NK-92 treated with Interleukin-12 subunit alpha and Interleukin-12 subunit beta, amount 100 ng/mL, for 24 hours (cell line): ENCODE results near the gene SPHK1.
"Not testable (repeated sequence)": the region's sequence is repeated elsewhere in the genome, so short reads cannot be mapped to it uniquely, and the experiment has no call there.

Source experiments
- DNase-seq: peaks from one replicate; lab custom pipeline; 2025; lab: John Stamatoyannopoulos, UW

Gene SPHK1, protein sequence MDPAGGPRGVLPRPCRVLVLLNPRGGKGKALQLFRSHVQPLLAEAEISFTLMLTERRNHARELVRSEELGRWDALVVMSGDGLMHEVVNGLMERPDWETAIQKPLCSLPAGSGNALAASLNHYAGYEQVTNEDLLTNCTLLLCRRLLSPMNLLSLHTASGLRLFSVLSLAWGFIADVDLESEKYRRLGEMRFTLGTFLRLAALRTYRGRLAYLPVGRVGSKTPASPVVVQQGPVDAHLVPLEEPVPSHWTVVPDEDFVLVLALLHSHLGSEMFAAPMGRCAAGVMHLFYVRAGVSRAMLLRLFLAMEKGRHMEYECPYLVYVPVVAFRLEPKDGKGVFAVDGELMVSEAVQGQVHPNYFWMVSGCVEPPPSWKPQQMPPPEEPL

DNA sequence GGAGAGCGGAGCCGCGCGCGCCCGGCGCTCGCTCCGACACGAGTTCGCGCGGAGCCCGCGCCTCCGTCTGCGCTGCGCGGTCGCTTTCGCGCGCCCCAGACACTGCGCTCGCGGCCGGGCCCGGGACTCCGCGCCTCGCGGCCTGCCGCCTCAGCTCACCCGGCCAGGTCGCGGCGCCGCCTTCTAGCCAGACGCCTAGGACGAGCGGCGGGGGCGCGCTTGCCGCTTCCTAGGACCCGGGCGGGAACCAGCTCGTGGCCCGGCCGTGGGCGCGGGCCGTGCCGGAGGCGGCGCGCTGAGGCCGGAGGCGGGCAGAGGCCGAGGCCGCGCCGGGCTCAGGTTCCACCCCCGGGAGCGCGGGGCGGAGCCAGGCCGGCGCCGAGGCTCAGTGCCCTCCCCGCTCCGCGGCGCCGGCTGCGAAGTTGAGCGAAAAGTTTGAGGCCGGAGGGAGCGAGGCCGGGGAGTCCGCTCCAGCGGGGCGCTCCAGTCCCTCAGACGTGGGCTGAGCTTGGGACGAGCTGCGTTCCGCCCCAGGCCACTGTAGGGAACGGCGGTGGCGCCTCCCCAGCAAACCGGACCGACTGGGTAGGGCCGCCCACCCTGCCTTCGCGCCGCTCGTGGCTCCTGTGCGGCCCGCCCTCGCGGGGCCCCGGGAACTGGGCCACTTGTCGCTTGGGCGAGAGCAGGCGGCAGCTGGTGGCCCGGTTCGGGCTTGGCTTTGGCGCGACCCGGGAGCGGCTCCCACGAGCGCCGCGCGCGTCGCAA is at the start of gene SPHK1:
SPHK1 (plus strand) TSS at position 388 of the 765 bp plus-strand sequence. CDS start 1,036 bp downstream, outside the sequence.
- DNase-seq, result no peak

DNA sequence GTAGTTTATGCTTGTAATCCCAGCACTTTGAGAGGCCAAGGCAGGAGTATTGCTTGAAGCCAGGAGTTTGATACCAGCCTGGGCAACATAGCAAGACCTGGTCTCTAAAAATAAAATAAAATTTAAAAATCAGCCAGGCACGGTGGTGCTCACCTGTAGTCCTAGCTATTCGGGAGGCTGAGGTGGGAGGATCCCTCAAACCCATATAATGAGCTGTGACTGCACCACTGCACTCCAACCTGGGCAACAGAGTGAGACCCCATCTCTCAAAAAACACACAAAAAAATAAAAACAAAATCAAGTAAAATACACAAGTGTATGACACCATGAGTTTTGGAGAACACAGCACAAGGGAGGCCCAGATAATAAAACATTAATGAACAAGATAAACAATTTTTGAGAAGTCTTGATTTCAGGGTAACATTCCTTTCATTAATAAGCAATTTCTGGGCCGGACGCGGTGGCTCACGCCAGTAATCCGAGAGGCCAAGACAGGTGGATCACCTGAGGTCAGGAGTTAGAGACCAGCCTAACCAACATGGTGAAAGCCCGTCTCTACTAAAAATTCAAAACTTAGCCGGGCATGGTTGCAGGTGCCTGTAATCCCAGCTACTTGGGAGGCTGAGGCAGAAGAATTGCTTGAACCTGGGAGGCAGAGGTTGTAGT is 48.6 kb upstream of the SPHK1 start:
- no peak for DNase-seq

DNA sequence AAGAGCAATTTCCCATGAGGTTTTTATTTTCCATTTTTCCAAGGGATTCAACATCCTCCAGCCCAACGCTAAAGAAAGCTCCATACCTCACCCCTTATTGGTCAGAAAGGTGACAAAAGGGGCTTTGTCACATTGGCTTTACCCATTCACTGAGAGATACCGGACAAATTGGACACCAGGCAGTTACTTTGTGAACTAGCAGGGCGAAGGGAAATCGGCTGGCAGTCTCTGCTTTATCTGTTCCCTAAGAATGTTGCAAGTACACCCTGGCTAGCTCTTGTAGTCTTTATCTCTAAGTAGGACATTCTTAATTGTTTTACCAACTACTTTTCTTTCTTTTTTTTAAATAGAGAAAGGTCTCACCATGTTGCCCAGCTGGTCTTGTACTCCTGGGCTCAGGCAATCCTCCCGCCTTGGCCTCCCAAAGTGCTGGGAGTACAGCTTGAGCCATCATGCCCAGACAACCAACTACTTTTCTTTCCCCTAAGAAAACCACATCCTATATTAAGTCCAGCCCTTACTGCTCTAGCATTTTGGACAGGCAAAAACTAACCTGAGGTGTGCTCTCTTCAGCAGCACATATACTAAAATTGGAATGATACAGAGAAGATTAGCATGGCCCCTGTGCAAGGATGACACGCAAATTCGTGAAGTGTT is 47.5 kb upstream of the SPHK1 start:
- DNase-seq, result no peak

DNA sequence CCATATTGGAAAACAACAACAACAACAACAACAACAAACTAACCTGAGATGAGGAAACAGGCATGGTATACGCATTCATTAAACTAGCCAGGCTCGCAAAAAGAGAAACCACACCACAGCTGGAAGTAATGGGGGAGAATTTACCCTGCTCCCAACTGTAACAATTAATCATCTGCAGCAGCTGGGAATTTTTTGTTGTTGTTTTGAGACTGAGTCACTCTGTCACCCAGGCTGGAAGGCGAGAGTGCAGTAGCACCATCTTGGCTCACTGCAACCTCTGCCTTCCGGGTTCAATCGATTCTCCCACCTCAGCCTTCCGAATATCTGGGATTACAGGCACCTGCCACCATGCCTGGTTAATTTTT is 47.0 kb upstream of the SPHK1 start:
- no peak for DNase-seq

DNA sequence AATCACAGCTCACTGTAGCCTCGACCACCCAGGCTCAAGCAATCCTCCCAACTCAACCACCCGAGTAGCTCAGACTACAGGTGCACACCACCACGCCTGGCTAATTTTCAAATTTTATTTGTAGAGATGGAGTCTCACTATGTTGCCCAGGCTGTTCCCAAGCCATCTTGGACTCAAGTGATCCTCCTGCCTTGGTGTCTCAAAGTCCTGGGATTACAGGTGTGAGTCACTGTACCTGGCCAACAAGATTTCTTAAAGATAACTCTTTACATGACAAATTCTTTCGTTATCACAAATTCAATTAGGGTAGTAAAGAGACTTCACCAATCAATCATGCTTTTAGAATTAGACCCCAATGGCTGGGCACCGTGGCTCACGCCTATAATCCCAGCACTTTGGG is 43.1 kb upstream of the SPHK1 start:
- DNase-seq, result no peak

DNA sequence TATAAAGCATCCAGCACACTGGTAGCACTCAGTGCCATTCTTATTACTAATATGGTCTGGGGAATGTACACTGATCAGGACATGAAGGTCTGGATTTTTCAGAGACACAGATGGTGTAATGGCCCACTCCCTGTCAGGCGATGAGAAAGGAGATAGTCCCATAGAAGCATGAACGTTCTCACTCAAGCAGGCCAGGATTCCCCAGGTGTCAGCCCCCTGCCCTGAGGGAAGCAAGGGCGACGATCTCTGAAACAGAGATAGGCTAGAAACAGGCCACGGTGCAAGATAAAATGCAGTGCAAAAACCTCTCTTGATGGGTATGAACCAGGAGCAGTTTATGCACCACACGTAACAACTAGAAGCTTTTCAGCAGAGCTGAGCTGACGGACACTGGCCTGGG is 41.3 kb upstream of the SPHK1 start:
- DNase-seq, result no peak

DNA sequence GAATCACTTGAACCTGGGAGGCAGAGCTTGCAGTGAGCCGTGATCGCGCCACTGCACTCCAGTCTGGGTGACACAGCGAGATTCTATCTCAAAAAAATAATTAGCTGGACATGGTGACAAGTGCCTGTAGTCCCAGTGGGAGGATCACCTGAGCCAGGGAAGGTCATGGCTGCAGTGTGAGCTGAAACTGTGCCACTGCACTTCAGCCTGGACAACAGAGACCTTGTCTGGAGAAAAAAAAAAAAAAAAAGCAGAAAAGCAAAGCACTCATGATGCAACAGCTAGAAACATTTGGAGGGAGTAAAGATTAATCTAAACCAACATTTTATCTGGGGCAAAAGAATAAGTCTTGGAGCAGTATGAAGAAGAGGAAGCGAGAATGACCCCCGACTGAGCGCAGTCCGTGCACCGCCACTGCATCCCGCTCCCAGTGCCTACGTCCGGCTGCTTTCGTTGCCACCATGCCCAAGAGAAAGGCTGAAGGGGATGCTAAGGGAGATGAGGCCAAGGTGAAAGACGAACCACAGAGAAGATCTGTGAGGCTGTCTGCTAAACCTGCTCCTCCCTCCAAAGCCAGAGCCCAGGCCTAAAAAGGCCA is 38.9 kb upstream of the SPHK1 start:
- no peak for DNase-seq

DNA sequence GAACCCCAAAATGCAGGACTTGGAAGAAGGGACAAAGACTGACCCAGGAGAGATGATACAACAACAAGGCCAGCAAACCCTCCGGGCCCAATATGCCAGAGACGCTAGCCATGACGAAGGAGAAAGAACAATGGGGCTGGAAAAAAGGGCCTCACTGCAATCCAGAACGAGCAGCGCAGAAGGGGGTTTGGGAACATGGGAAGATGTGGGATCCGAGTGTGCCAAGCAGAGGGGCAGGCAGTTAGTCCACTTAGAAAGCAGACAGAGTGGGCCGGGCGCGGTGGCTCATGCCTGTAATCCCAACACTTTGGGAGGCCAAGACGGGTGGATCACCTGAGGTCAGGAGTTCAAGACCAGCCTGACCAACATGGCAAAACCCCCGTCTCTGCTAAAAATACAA is 37.5 kb upstream of the SPHK1 start:
- DNase-seq, result not testable (repeated sequence)

DNA sequence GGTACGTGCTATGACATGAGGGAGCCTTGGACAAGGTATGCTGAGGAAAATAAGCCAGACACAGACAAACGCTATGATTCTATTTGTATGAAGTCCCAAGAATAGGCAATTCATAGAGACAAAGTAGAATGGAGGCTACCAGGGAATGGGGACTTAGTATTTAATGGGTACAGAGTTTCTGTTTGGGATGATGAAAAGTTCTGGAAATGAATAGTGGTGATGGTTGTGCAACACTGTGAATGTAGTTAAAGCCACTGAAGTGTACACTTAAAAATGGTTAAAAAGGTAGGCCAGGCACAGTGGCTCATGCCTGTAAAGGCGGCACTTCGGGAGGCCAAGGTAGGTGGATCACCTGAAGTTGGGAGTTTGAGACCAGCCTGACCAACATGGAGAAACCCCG is 33.9 kb upstream of the SPHK1 start:
- DNase-seq, result no peak

DNA sequence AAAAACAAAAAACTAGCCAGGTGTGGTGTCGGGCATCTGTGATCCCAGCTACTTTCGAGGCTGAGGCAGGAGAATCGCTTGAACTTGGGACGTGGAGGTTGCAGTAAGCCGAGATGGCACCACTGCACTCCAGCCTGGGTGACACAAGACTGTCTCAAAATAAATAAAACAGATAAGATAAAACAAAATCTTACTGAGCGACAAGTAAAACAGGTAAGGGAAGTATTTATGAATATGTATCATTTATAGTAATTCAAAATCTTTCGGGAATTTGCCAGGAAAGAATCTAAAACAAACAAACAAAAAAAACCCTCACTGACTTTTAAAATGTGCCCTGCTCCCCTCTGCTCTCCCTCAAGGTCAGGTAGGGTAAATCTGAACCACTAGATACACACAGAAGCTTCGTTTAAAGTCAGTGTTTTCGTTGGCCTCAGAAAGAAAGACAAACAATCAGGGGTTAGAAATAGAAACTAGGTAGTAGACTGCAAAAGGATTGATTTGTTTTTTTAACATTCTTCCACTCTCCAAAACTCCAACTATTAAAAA is 32.8 kb upstream of the SPHK1 start:
- no peak for DNase-seq

DNA sequence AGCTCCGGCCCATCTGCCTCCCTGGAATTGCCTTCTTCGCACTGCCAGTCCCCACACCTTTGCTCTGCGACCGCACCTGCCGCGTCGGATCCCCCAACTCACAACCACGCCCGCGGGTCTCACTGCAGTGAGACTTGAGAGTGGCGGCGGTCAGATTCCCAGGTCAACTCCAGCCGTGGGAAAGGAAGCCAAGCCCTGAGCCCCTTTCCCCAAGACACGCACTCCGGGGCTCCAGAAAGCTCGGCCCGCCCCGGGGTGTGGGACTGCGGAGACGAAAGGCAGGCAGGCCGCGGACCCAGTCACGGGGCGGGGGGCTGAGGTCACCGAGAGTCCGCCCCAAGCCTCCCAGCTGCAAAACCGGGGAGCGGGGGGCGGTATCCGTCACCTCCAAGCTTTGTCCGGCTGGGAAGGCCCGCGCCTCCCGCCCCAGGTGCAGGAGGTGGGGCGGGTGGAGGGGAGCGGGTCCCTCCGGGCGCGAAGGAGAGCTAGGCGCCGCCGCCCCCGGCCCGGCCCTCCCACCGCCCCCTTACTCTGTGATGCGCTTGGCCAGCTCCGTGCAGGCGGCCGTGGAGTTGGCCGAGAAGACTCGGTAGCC is 31.3 kb upstream of the SPHK1 start:
- DNase-seq, result no peak

DNA sequence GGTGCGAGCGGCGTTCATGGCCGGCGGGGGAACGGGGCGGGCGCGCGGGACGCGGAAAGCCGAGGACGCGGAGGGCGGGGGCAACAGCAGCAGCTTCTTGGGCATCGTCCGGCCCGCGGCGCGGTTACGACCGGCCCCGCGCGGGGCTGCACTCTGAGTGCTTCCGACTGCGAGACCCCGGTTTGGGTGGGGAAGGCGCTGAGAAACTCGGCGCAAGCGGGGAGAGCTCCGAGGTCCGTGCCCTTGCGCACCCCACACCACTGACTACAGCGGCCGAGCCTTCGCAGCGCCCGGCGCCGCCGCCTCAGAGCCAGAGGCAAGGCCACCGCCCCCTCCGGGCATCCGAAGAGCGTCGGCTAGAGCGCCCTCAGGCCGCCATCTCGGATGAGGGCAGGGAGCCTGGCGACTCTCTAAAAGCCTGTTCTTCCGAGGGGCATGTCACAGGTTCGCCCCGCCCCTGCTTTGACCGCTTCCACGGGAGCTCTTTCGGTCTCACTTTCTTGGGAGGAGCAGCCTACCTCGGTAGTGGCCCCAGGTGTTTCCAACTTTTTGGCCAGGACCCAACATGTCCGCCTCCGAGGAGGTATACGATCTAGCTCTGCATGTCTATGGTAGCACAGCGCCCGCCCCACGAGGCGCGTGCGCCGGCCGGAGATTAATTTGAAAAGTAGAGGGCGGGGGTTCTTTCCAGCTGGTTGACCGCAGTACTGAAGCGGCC is 30.7 kb upstream of the SPHK1 start, which contains the start of gene PRPSAP1:
PRPSAP1 (minus strand) TSS at position 318 of the 718 bp plus-strand sequence; CDS start at position 105, 213 bp downstream.
- DNase-seq, result peak; percentile 85

DNA sequence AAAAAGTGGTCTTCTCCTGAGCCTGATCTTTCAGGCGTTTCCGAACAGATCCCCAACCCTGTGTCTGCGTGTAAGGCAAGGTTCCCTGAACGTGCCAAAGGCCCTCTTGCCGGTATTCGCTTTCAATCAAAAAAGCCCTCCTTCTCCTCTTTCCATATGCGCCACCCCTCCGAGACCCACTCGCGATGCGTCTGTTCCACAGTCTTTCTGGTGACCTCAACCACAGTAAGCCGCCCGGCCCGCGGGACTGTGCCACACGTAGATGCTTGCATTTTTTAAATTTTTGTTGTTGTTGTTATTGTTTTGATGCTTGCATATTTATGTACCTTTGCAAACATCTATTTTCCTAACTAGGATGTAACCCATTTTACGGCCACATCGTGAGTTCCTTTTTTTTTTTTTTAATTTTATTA is 30.1 kb upstream of the SPHK1 start:
- no peak for DNase-seq

DNA sequence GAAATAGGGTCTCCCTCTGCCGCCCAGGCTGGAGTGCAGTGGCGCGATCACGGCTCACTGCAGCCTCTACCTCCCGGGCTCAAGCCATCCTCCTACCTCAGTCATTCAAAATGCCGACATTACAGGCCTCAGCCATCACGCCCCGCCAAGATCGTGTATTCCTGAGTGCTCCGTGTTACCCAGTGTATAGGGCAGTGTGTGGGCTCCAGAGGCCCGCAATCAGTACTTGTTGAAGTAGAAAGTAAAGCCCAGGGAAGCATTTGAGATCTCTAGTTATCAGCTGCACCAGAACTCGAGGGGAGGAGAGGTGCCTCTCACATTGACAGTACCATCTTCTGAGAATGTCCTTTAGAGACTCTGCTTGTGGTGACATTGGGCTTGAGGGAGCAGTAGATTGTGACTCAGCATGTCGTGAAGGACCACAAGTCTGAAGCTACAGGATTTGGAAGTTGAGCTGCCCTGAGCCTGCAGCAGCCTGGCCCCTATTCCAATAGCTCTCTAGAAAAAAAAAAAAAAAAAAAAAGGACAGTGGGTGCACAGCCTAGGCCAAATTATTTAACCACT is 29.6 kb upstream of the SPHK1 start:
- no peak for DNase-seq

DNA sequence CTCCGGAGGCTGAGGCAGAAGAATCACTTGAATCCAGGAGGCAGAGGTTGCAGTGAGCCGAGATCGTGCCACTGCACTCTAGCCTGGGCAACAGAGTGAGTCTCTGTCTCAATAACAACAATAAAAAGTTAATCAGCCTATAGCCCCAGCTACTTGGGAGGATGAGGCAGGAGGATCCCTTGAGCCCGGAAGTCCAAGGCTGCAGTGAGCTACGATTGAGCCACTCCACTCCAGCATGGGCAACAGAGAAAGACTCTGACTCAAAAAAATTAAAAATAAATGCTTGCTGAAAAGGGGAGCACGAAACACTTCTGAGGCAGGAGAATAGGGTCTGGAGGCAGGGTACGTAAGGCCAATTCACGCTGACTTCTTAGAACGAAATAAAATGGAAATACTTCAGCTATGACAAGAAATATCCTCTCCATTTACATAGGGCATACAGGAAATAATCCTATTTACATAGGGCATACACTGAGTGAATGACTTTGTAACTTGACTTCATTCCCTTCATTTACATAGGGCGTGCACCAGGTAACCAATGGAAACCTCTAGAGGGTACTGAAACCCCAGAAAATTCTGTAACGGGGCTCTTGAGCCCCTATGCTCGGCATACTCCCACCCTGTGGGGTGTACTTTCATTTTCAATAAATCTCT is 27.5 kb upstream of the SPHK1 start:
- no peak for DNase-seq

DNA sequence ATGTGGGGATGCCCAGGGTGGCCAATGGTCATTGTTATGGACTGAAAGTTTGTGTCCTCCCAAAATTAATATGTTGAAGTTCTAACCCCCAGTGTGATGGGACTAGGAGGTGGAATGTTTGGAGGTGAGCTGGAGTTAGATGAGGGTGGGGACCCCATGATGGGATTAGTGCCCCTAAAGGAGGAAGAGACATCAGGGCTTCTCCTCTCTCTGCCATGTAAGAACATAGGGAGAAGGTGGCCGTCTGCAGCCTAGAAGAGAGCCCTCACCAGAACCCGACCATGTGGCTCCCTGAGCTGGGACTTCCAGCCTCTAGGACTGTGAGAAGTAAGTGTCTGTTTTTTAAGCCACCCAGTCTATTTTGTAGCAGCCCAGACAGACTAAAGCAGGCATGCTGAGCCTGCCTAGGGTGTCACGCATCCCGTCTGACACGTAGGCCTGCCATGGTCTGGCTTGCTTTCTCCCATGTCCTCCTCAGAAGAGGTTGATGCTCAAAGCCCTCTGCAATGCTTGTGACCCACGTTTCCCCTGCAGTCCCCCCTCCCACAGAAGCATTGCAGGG is 26.7 kb upstream of the SPHK1 start:
- DNase-seq, result no peak

DNA sequence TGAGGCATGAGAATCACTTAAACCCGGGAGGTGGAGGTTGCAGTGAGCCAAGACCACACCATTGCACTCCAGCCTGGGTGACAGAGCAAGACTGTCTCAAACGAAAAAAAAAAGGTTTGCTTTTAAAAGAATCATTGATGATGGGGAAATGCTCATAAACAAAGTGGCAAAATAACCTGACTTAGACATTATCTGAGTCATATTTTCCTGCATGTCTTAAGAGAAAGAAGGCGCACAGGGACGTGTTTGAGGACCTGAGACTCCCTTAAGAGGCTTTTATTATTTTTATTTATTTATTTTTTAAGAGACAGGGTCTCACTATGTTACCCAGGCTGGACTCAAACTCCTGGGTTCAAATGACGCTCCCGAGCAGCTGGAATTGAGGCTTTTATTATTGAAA is 25.0 kb upstream of the SPHK1 start:
- no peak for DNase-seq

DNA sequence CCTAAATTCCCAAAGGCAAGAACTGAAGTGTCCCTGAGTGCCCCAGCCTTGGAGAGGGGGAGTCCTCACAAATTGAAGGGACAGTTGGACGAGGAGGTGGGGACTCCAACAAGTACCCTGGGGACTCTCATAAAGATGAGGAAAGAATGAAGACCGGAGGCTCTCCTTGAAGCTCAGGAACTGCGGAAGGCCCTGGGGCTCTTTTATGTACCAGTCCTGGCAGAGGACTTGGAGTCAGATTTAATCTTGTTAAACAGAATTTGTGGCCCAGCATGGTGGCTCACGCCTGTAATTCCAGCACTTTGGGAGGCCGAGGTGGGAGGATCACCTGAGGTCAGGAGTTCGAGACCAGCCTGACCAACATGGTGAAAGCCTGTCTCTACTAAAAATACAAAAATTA is 24.6 kb upstream of the SPHK1 start:
- not testable (repeated sequence) for DNase-seq

DNA sequence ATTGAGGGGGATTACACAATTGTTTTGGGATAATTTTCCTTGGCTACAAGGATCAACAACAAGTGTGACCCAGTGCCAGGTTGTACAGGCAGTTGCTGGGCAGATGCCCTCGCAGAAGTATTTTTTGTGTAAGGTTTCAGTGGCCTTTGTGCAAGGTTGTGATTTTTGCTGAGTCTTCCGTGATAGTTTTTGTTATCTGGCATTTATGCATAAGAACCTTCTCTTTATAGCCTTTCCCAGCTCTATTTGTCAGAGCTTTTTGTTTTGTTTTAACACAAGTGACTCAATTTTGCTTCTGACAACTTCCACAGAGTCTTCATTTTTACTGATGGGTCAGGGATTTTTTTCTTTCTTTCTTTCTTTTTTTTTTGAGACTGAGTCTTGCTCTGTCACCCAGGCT is 23.9 kb upstream of the SPHK1 start:
- no peak for DNase-seq
